HEK293 (cell line): ENCODE measurements around the gene PPP2R3A.

Source experiments
- CTCF ChIA-PET: fragments of 350-600 bp; formaldehyde crosslinking; extraction: SDS; loops from one replicate; lab custom pipeline; 2021; ENCODE audit warnings: antibody characterized with exemption; lab: Yijun Ruan, JAX
- POLR2A ChIA-PET: fragments of 300-600 bp; formaldehyde crosslinking; extraction: SDS; loops from one replicate; lab custom pipeline; 2020; ENCODE audit warnings: antibody characterized with exemption, inconsistent platforms; lab: Yijun Ruan, JAX
- H3K27ac ChIP-seq: fragments of 200-500 bp; sonication (Bioruptor generic); 2 replicates; pipeline ENCODE4 v1.5.1; 2014; ENCODE audit warnings: low read depth, low read length, control low read depth, inconsistent platforms; ENCODE audit errors: extremely low read depth
- H3K36me3 ChIP-seq, 2 experiments: fragments of 200-500 bp in 1 of 2; sonication (Bioruptor generic) in 1 of 2; 1 replicate in 1 of 2; 2 replicates in 1 of 2; pipeline ENCODE4 v1.5.1; 2014 to 2017; ENCODE audit warnings: inconsistent platforms in 2 of 2, low read length in 2 of 2; ENCODE audit not compliant: control insufficient read depth in 2 of 2, insufficient read depth in 1 of 2
- H3K4me1 ChIP-seq: fragments of 200-500 bp; sonication (Bioruptor generic); 2 replicates; pipeline ENCODE4 v1.5.1; 2014; ENCODE audit warnings: mild to moderate bottlenecking, low read length, inconsistent platforms; ENCODE audit not compliant: control insufficient read depth, insufficient read depth
- H3K4me3 ChIP-seq: 2 replicates; pipeline ENCODE4 v1.5.1; 2011; ENCODE audit warnings: low read depth, mild to moderate bottlenecking, control low read depth, low read length, moderate library complexity
- H3K9me3 ChIP-seq: fragments of 200-500 bp; sonication (Bioruptor generic); 2 replicates; pipeline ENCODE4 v1.5.1; 2014; ENCODE audit warnings: low read depth, low read length, inconsistent platforms; ENCODE audit not compliant: control insufficient read depth, insufficient read depth
- GLIS1 ChIP-seq: fragments of 450-650 bp; formaldehyde crosslinking; IDR thresholded peaks from 2 replicates; pipeline ENCODE4 v1.5.1; 2016; ENCODE audit warnings: missing biosample characterization, missing genetic modification characterization
- IKZF3 ChIP-seq: fragments of 450-650 bp; IDR thresholded peaks from 2 replicates; pipeline ENCODE4 v1.5.0; 2018; ENCODE audit warnings: missing biosample characterization, mild to moderate bottlenecking, missing genetic modification characterization, moderate library complexity
- KLF8 ChIP-seq: fragments of 450-650 bp; formaldehyde crosslinking; IDR thresholded peaks from 2 replicates; pipeline ENCODE4 v1.5.1; 2016; ENCODE audit warnings: missing biosample characterization, missing genetic modification characterization
- KLF9 ChIP-seq: fragments of 450-650 bp; formaldehyde crosslinking; IDR thresholded peaks from 2 replicates; pipeline ENCODE4 v1.5.1; 2016; ENCODE audit warnings: missing biosample characterization, missing genetic modification characterization, low read depth
- OVOL3 ChIP-seq: fragments of 450-650 bp; formaldehyde crosslinking; IDR thresholded peaks from 2 replicates; pipeline ENCODE4 v1.5.1; 2016; ENCODE audit warnings: missing biosample characterization, missing genetic modification characterization
- PRDM1 ChIP-seq: fragments of 450-650 bp; formaldehyde crosslinking; IDR thresholded peaks from 2 replicates; pipeline ENCODE4; 2016; ENCODE audit warnings: missing biosample characterization, missing genetic modification characterization
- REPIN1 ChIP-seq: fragments of 450-650 bp; formaldehyde crosslinking; IDR thresholded peaks from 2 replicates; pipeline ENCODE4 v1.5.1; 2017; ENCODE audit warnings: missing biosample characterization, missing genetic modification characterization, low read depth
- SP3 ChIP-seq: fragments of 450-650 bp; formaldehyde crosslinking; IDR thresholded peaks from 2 replicates; pipeline ENCODE4 v1.5.1; 2016; ENCODE audit warnings: missing biosample characterization, missing genetic modification characterization
- WT1 ChIP-seq: fragments of 450-650 bp; formaldehyde crosslinking; IDR thresholded peaks from 2 replicates; pipeline ENCODE4 v1.5.1; 2016; ENCODE audit warnings: missing biosample characterization, missing genetic modification characterization
- ZBTB10 ChIP-seq: fragments of 450-650 bp; formaldehyde crosslinking; IDR thresholded peaks from 2 replicates; pipeline ENCODE4 v1.5.1; 2016; ENCODE audit warnings: missing biosample characterization, missing genetic modification characterization
- ZBTB48 ChIP-seq: fragments of 450-650 bp; formaldehyde crosslinking; IDR thresholded peaks from 2 replicates; pipeline ENCODE4 v1.5.1; 2016; ENCODE audit warnings: missing biosample characterization, missing genetic modification characterization
- ZBTB6 ChIP-seq: fragments of 450-650 bp; formaldehyde crosslinking; IDR thresholded peaks from 2 replicates; pipeline ENCODE4 v1.5.1; 2017; ENCODE audit warnings: missing biosample characterization, missing genetic modification characterization
- ZNF175 ChIP-seq: fragments of 450-650 bp; formaldehyde crosslinking; IDR thresholded peaks from 2 replicates; pipeline ENCODE4 v1.5.1; 2016; ENCODE audit warnings: missing biosample characterization, missing genetic modification characterization
- ZNF248 ChIP-seq: fragments of 450-650 bp; formaldehyde crosslinking; IDR thresholded peaks from 2 replicates; pipeline ENCODE4 v1.5.1; 2017; ENCODE audit warnings: missing biosample characterization, missing genetic modification characterization
- ZNF292 ChIP-seq: fragments of 450-650 bp; formaldehyde crosslinking; IDR thresholded peaks from 2 replicates; pipeline ENCODE4 v1.5.1; 2016; ENCODE audit warnings: low read depth, missing biosample characterization, missing genetic modification characterization, borderline replicate concordance
- ZNF366 ChIP-seq: fragments of 450-650 bp; formaldehyde crosslinking; conservative IDR thresholded peaks from 2 replicates; pipeline ENCODE4 v1.5.1; 2016; ENCODE audit warnings: missing biosample characterization, missing genetic modification characterization
- ZNF398 ChIP-seq: fragments of 450-650 bp; formaldehyde crosslinking; IDR thresholded peaks from 2 replicates; pipeline ENCODE4 v1.5.1; 2017; ENCODE audit warnings: missing biosample characterization, missing genetic modification characterization
- ZNF426 ChIP-seq: fragments of 450-650 bp; formaldehyde crosslinking; IDR thresholded peaks from 2 replicates; pipeline ENCODE4 v1.5.1; 2017; ENCODE audit warnings: missing biosample characterization, missing genetic modification characterization, mild to moderate bottlenecking, inconsistent platforms, moderate library complexity
- ZNF449 ChIP-seq: fragments of 450-650 bp; formaldehyde crosslinking; IDR thresholded peaks from 2 replicates; pipeline ENCODE4 v1.5.1; 2017; ENCODE audit warnings: missing biosample characterization, mild to moderate bottlenecking, missing genetic modification characterization, moderate library complexity
- ZNF488 ChIP-seq: fragments of 450-650 bp; formaldehyde crosslinking; IDR thresholded peaks from 2 replicates; pipeline ENCODE4 v1.5.1; 2016; ENCODE audit warnings: missing biosample characterization, missing genetic modification characterization
- ZNF561 ChIP-seq: fragments of 450-650 bp; IDR thresholded peaks from 2 replicates; pipeline ENCODE4 v1.5.1; 2018; ENCODE audit warnings: missing biosample characterization, missing genetic modification characterization, borderline replicate concordance
- ZNF621 ChIP-seq: fragments of 450-650 bp; formaldehyde crosslinking; IDR thresholded peaks from 2 replicates; pipeline ENCODE4 v1.5.1; 2017; ENCODE audit warnings: missing biosample characterization, missing genetic modification characterization
- ZNF660 ChIP-seq: fragments of 450-650 bp; IDR thresholded peaks from 2 replicates; pipeline ENCODE4 v1.5.1; 2018; ENCODE audit warnings: missing biosample characterization, mild to moderate bottlenecking, missing genetic modification characterization
- ZNF76 ChIP-seq: fragments of 450-650 bp; formaldehyde crosslinking; IDR thresholded peaks from 2 replicates; pipeline ENCODE4; 2016; ENCODE audit warnings: low read depth, missing biosample characterization, missing genetic modification characterization, borderline replicate concordance
- ZSCAN30 ChIP-seq: fragments of 450-650 bp; IDR thresholded peaks from 2 replicates; pipeline ENCODE4 v1.5.1; 2018; ENCODE audit warnings: missing biosample characterization, mild to moderate bottlenecking, missing genetic modification characterization, moderate library complexity
- TF ChIP-seq, protein P1 (sequence below): fragments of 450-650 bp; formaldehyde crosslinking; IDR thresholded peaks from 2 replicates; pipeline ENCODE4 v1.5.1; 2016; ENCODE audit warnings: missing biosample characterization, missing genetic modification characterization
- TF ChIP-seq, protein P2 (sequence below): fragments of 450-650 bp; formaldehyde crosslinking; IDR thresholded peaks from 2 replicates; pipeline ENCODE4 v1.5.1; 2016; ENCODE audit warnings: missing biosample characterization, missing genetic modification characterization

The PPP2R3A gene

DNA sequence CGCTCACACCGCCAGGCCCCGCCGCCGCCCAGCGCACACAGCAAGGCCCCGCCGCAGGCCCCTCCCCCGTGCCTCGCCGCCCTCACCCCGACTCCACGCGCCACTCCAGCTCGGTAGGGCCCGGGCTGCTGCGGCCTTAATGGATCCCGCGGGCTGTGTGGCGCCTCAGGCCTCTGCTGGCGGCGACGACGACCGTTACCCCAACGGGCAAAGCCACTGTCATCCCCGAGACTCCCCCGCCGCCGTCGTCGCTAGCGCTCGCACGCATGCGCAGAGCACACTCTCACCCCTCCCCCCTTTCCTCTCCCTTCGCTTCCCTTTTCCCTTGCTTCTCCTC is 230.5 kb downstream of the PPP2R3A start, which contains the start of gene MSL2:
TSS of gene MSL2 (minus strand) at position 272 of the 337 bp plus-strand sequence. CDS start 1,222 bp downstream, outside the sequence.
- H3K9me3 ChIP-seq: no peaks in the 10 kb centered on the region
- POLR2A ChIA-PET: interaction anchor here (0.6 to 2.7 kb wide), 20 partner anchors 8 to 1936 kb away, joined by 3 to 24 read pairs (median 4); partner anchors contain the start of genes A4GNT, ANAPC13, CEP63 and NCK1
- H3K36me3 ChIP-seq: peaks cover 0 to 9% of the 10 kb centered on the region in 2 experiments; a peak in 1 of 3 replicates
- H3K4me1 ChIP-seq: no peaks in the 10 kb centered on the region; the same call in 1 of the 2 replicates
- H3K27ac ChIP-seq: peak within 1 kb of the TSS; percentile 99
- peak within 1 kb of the TSS; percentile 83 for H3K4me3 ChIP-seq
- CTCF ChIA-PET: interaction anchor here (0.6 kb wide), 1 partner anchor 275 kb away, joined by 3 read pairs; no protein-coding TSS in a partner anchor
- TF ChIP-seq ZNF76: peak; percentile 43; the same call in 1 of the 2 replicates
- peak; percentile 64; the same call in 1 of the 2 replicates for TF ChIP-seq ZNF561
- TF ChIP-seq REPIN1 (tag by site-specific recombination): no peak
- peak; percentile 100 for TF ChIP-seq IKZF3 (tag by site-specific recombination)
- TF ChIP-seq ZNF366 (tag by site-specific recombination): peak; percentile 98
- TF ChIP-seq ZBTB6: peak; percentile 29; the same call in 1 of the 2 replicates
- peak; percentile 98; the same call in 1 of the 2 replicates for TF ChIP-seq PRDM1 (tag by site-specific recombination)
- no peak; the same call in 1 of the 2 replicates for TF ChIP-seq WT1 (tag by site-specific recombination)
- peak; percentile 88; the same call in 1 of the 2 replicates for TF ChIP-seq ZBTB48 (tag by site-specific recombination)
- TF ChIP-seq, protein P1, sequence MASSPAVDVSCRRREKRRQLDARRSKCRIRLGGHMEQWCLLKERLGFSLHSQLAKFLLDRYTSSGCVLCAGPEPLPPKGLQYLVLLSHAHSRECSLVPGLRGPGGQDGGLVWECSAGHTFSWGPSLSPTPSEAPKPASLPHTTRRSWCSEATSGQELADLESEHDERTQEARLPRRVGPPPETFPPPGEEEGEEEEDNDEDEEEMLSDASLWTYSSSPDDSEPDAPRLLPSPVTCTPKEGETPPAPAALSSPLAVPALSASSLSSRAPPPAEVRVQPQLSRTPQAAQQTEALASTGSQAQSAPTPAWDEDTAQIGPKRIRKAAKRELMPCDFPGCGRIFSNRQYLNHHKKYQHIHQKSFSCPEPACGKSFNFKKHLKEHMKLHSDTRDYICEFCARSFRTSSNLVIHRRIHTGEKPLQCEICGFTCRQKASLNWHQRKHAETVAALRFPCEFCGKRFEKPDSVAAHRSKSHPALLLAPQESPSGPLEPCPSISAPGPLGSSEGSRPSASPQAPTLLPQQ (tag by site-specific recombination): no peak
- peak; percentile 3; the same call in 1 of the 2 replicates for TF ChIP-seq KLF8 (tag by site-specific recombination)
- TF ChIP-seq KLF9: peak; percentile 27; the same call in 1 of the 2 replicates
- TF ChIP-seq, protein P2, sequence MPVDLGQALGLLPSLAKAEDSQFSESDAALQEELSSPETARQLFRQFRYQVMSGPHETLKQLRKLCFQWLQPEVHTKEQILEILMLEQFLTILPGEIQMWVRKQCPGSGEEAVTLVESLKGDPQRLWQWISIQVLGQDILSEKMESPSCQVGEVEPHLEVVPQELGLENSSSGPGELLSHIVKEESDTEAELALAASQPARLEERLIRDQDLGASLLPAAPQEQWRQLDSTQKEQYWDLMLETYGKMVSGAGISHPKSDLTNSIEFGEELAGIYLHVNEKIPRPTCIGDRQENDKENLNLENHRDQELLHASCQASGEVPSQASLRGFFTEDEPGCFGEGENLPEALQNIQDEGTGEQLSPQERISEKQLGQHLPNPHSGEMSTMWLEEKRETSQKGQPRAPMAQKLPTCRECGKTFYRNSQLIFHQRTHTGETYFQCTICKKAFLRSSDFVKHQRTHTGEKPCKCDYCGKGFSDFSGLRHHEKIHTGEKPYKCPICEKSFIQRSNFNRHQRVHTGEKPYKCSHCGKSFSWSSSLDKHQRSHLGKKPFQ (tag by site-specific recombination): no peak
- TF ChIP-seq ZBTB10 (tag by site-specific recombination): peak; percentile 84
- TF ChIP-seq ZNF292 (tag by site-specific recombination): no peak
- TF ChIP-seq OVOL3 (tag by site-specific recombination): peak; percentile 68; the same call in 1 of the 2 replicates
- TF ChIP-seq ZNF488 (tag by site-specific recombination): no peak
- TF ChIP-seq SP3 (tag by site-specific recombination): no peak
- no peak for TF ChIP-seq ZNF426 (tag by site-specific recombination)
- TF ChIP-seq ZNF175 (tag by site-specific recombination): no peak
- TF ChIP-seq ZNF621 (tag by site-specific recombination): no peak
- TF ChIP-seq ZNF660 (tag by site-specific recombination): peak; percentile 73; the same call in 1 of the 2 replicates
- TF ChIP-seq ZSCAN30: peak; percentile 66; the same call in 1 of the 2 replicates
- peak; percentile 63 for TF ChIP-seq ZNF398 (tag by site-specific recombination)
- TF ChIP-seq ZNF449 (tag by site-specific recombination): 0 out of 2 replicates have a peak, but pooled peaks have one; percentile 36
- TF ChIP-seq GLIS1 (tag by site-specific recombination): no peak
- no peak for TF ChIP-seq ZNF248 (tag by site-specific recombination)
